Body of pancreas (tissue), 4 donors: Measurements from ENCODE around the gene IFNLR1. TPM values are rescaled to one million over a fixed set of nuclear protein-coding genes. Genes with fewer than 3 reads are reported as not detected.

Source experiments
- ATAC-seq: fragments of 150-250 bp; one replicate; pipeline ENCODE4 v1.9.1; 2016
- DNase-seq, 4 donors: peaks; one replicate each; pipeline ENCODE4 v3.0.0-alpha.2; 2019
- H3K27ac ChIP-seq, 4 donors: fragments of 200-600 bp; sonication (generic); 1 replicate in 3 of 4; 2 replicates in 1 of 4; pipeline versions ENCODE4 v1.5.1 to v1.6.1; 2016 to 2019; ENCODE audit warnings: mild to moderate bottlenecking in 1 of 4, mixed read lengths in 1 of 4, moderate library complexity in 1 of 4
- H3K27me3 ChIP-seq, 2 donors: fragments of 200-600 bp; sonication (generic); one replicate each; pipeline ENCODE4 v1.6.0; 2016; ENCODE audit warnings: mild to moderate bottlenecking in 1 of 2
- H3K36me3 ChIP-seq, 2 donors: fragments of 200-600 bp; sonication (generic); replicated peaks in 1 of 2; 2 replicates each; pipeline ENCODE4 v1.5.1; 2016; ENCODE audit warnings: low read depth in 2 of 2; ENCODE audit not compliant: insufficient read depth in 1 of 2
- H3K4me1 ChIP-seq: fragments of 200-600 bp; sonication (generic); one replicate; pipeline ENCODE4 v1.6.0; 2016
- H3K4me3 ChIP-seq, 2 donors: fragments of 200-600 bp; sonication (generic); 1 replicate in 1 of 2; 2 replicates in 1 of 2; pipeline ENCODE4 v1.5.1; 2016 to 2019
- H3K9me3 ChIP-seq, 3 donors: fragments of 200-600 bp; sonication (generic); 1 replicate in 2 of 3; 2 replicates in 1 of 3; pipeline ENCODE4 v1.5.1; 2016
- CTCF ChIP-seq, 7 experiments: fragments of 450-650 bp in 4 of 7; fragments of 200-600 bp in 3 of 7; sonication (generic) in 3 of 7; IDR thresholded peaks; one replicate each; pipeline ENCODE4 v1.5.1; 2016 to 2019; ENCODE audit warnings: antibody characterized with exemption in 7 of 7
- POLR2A ChIP-seq, 3 donors: fragments of 450-650 bp; IDR thresholded peaks; one replicate each; pipeline ENCODE4 v1.6.1; 2016; ENCODE audit warnings: antibody characterized with exemption in 3 of 3, mild to moderate bottlenecking in 2 of 3
- WGBS, 2 donors: methylation state at CpG; one replicate each; pipeline ENCODE4 v1.1.5; 2017; 5-methylcytosine and 5-hydroxymethylcytosine counted together
- intact Hi-C: fragments of 100-400 bp; cut with DNase I; formaldehyde crosslinking; loops from one replicate; pipeline ENCODE4 v1.15.1; 2023
- total RNA-seq, 2 donors: library from RNA; depleted of rRNA; stranded (reverse); fragments of >200 nt; gene quantifications; one replicate each; pipeline ENCODE4 v1.1.0, GENCODE V29; 2016

The IFNLR1 gene
- 1 to 10 TPM; 4.6 to 5.4 TPM for total RNA-seq

GRCh38 chr1:24186993-24187790 lies at the start of gene IFNLR1:
IFNLR1 (minus strand) TSS chr1:24187289; CDS start chr1:24187248, 41 bp downstream.
- peaks cover 17% of the 10 kb centered on the region for H3K4me1 ChIP-seq
- peak; percentile 75 to 89 (median 85) for DNase-seq

GRCh38 chr1:24235921-24236788 lies 49.1 kb upstream of the IFNLR1 start:
- intact Hi-C loops, result no loop called here
- WGBS, 2 donors, result 46 to 53% methylated on average over 13 to 17 of the region's 17 CpGs
- Histone ChIP-seq H3K9me3 (no peaks in the 10 kb centered on the region), H3K27ac (no peak overlapping the region), H3K27me3 (no peaks in the 10 kb centered on the region), H3K4me1 (no peaks in the 10 kb centered on the region), H3K36me3 (no peaks in the 10 kb centered on the region), H3K4me3 (no peak overlapping the region)
- TF ChIP-seq CTCF (IDR thresholded peaks at IDR 0.05) (no peak), POLR2A (IDR thresholded peaks at IDR 0.05) (no peak)
- no peak for DNase-seq
- ATAC-seq, result no peak

More at GRCh38 chr1:24186993-24187790, at the start of gene IFNLR1:
- peak within 1 kb of the TSS; percentile 67 to 99 (median 88) for H3K27ac ChIP-seq
- H3K27me3 ChIP-seq, result no peaks in the 10 kb centered on the region
- H3K9me3 ChIP-seq, result no peaks in the 10 kb centered on the region
- WGBS, 2 donors, result 0% methylated on average over 11 to 66 of the region's 74 CpGs
- no peaks in the 10 kb centered on the region for H3K36me3 ChIP-seq
- intact Hi-C loops, result no loop called here
- TF ChIP-seq POLR2A (IDR thresholded peaks at IDR 0.05) (peak; percentile 48 to 65 (median 56)), CTCF (IDR thresholded peaks at IDR 0.05) (no peak)
- peak within 1 kb of the TSS; percentile 34 to 46 for H3K4me3 ChIP-seq
- ATAC-seq, result peak; percentile 85

- Histone ChIP-seq H3K27me3 (no peaks in the 10 kb centered on the region), H3K36me3 (no peaks in the 10 kb centered on the region), H3K27ac (no peak overlapping the region), H3K9me3 (no peaks in the 10 kb centered on the region), H3K4me1 (no peaks in the 10 kb centered on the region), H3K4me3 (no peak overlapping the region)
- WGBS, 2 donors, result 68 to 70% methylated on average over 9 of the region's 9 CpGs
- no peak for DNase-seq
- no peak for ATAC-seq
- TF ChIP-seq POLR2A (IDR thresholded peaks at IDR 0.05) (no peak), CTCF (IDR thresholded peaks at IDR 0.05) (no peak)
- intact Hi-C loops, result no loop called here
Measured at GRCh38 chr1:24233684-24234600, 46.9 kb upstream of the IFNLR1 start.

GRCh38 chr1:24231701-24232100 lies 44.6 kb upstream of the IFNLR1 start:
- intact Hi-C loops, result no loop called here
- Histone ChIP-seq H3K4me1 (no peaks in the 10 kb centered on the region), H3K36me3 (no peaks in the 10 kb centered on the region), H3K4me3 (no peak overlapping the region), H3K27me3 (no peaks in the 10 kb centered on the region), H3K9me3 (no peaks in the 10 kb centered on the region), H3K27ac (no peak overlapping the region)
- no peak for TF ChIP-seq CTCF (IDR thresholded peaks at IDR 0.05)
- no peak for TF ChIP-seq POLR2A (IDR thresholded peaks at IDR 0.05)
- 88 to 100% methylated on average over 3 of the region's 3 CpGs for WGBS, 2 donors
- no peak for ATAC-seq
- DNase-seq, result no peak
